ENCODE results near the gene CEP295NL. TPM values are rescaled to one million over a fixed set of nuclear protein-coding genes. Genes with fewer than 3 reads are reported as not detected.

CEP295NL gene
- total and polyA plus RNA-seq, 2 of the 13 experiments (the other 11 are each of a cell fraction or from before 2014, with no cell fraction given) = not detected

GRCh38 chr17:78933025-78933958 lies 30.3 kb upstream of the CEP295NL start (continued):
- TF ChIP-seq ZBTB8A (CRISPR knock-in tag; IDR thresholded peaks at IDR 0.05; ENCODE audit: borderline replicate concordance, low read depth) (no peak), ZNF564 (CRISPR knock-in tag; IDR thresholded peaks at IDR 0.05) (no peak), SOX6 (IDR thresholded peaks at IDR 0.05) (no peak), SOX6 (CRISPR knock-in tag; IDR thresholded peaks at IDR 0.05) (0 out of 2 replicates have a peak, but pooled peaks have one; percentile 17), SKI (IDR thresholded peaks at IDR 0.05; ENCODE audit: partially characterized antibody) (peak; percentile 23), ZNF567 (CRISPR knock-in tag; IDR thresholded peaks at IDR 0.05; ENCODE audit: borderline replicate concordance) (no peak), ZNF773 (CRISPR knock-in tag; IDR thresholded peaks at IDR 0.05; ENCODE audit: borderline replicate concordance) (no peak), ZNF460 (CRISPR knock-in tag; IDR thresholded peaks at IDR 0.05; ENCODE audit: borderline replicate concordance) (no peak), TOPORS (CRISPR knock-in tag; IDR thresholded peaks at IDR 0.05) (no peak), ZNF597 (CRISPR knock-in tag; IDR thresholded peaks at IDR 0.05) (no peak), ZNF136 (CRISPR knock-in tag; IDR thresholded peaks at IDR 0.05; ENCODE audit: low read depth) (no peak), TFDP1 (CRISPR knock-in tag; IDR thresholded peaks at IDR 0.05; ENCODE audit: borderline replicate concordance) (no peak), RXRB (CRISPR knock-in tag; IDR thresholded peaks at IDR 0.05; ENCODE audit: borderline replicate concordance) (peak; percentile 73; the same call in 1 of the 2 replicates), MED1 (CRISPR knock-in tag; IDR thresholded peaks at IDR 0.05) (peak; percentile 88), NCOA5 (CRISPR knock-in tag; IDR thresholded peaks at IDR 0.05) (no peak), ZNF362 (CRISPR knock-in tag; IDR thresholded peaks at IDR 0.05; ENCODE audit: borderline replicate concordance) (no peak), TBX3 (IDR thresholded peaks at IDR 0.05; ENCODE audit: borderline replicate concordance) (no peak), ZNF616 (CRISPR knock-in tag; IDR thresholded peaks at IDR 0.05; ENCODE audit: low read depth) (no peak), ZNF879 (CRISPR knock-in tag; IDR thresholded peaks at IDR 0.05) (no peak), MAFF (IDR thresholded peaks at IDR 0.05; ENCODE audit: low read depth, low read length) (no peak), SMAD9 (CRISPR knock-in tag; IDR thresholded peaks at IDR 0.05) (no peak), IRX3 (CRISPR knock-in tag; IDR thresholded peaks at IDR 0.05; ENCODE audit: borderline replicate concordance, low read depth) (no peak), E2F1 (CRISPR knock-in tag; IDR thresholded peaks at IDR 0.05) (no peak), ZNF598 (CRISPR knock-in tag; IDR thresholded peaks at IDR 0.05; ENCODE audit: borderline replicate concordance) (no peak; the same call in 1 of the 2 replicates)

Data from HepG2 (cell line).